SK-N-SH treated with all-trans-retinoic acid at 6 μM for 48 hours (cell line): ENCODE measurements around the gene COL19A1.

ENCODE experiments used
- ATAC-seq: fragments of 200-7000 bp; cut with Tn5 transposase; 3 replicates; pipeline ENCODE4 v1.9.1; 2020; ENCODE audit warnings: mild to moderate bottlenecking, moderate library complexity
- ARNTL ChIP-seq: fragments of 450-650 bp; formaldehyde crosslinking; IDR thresholded peaks from 2 replicates; pipeline ENCODE4 v1.5.0; 2020; ENCODE audit warnings: low read depth, mild to moderate bottlenecking, moderate library complexity, borderline replicate concordance
- BACH2 ChIP-seq: fragments of 250-450 bp; sonication (Bioruptor Pico); IDR thresholded peaks from 2 replicates; pipeline ENCODE4 v1.9.0; 2021; ENCODE audit warnings: mild to moderate bottlenecking, borderline replicate concordance
- CREB5 ChIP-seq: fragments of 250-450 bp; sonication (Bioruptor Pico); IDR thresholded peaks from 2 replicates; pipeline ENCODE4 v1.5.1; 2020; ENCODE audit warnings: low read depth, mild to moderate bottlenecking, moderate library complexity
- CSDC2 ChIP-seq: fragments of 250-450 bp; sonication (Bioruptor Pico); IDR thresholded peaks from 2 replicates; pipeline ENCODE4 v1.5.0; 2020; ENCODE audit warnings: mild to moderate bottlenecking, moderate library complexity
- CSRNP3 ChIP-seq: fragments of 250-450 bp; sonication (Bioruptor Pico); IDR thresholded peaks from 2 replicates; pipeline ENCODE4 v1.5.1; 2021; ENCODE audit warnings: mild to moderate bottlenecking, moderate library complexity
- ESRRG ChIP-seq: fragments of 250-450 bp; sonication (Bioruptor Pico); IDR thresholded peaks from 2 replicates; pipeline ENCODE4 v1.6.1; 2021; ENCODE audit warnings: mild to moderate bottlenecking
- GLIS3 ChIP-seq: fragments of 250-450 bp; sonication (Bioruptor Pico); IDR thresholded peaks from 2 replicates; pipeline ENCODE4 v1.5.0; 2020; ENCODE audit warnings: mild to moderate bottlenecking, moderate library complexity
- ISL1 ChIP-seq: fragments of 250-450 bp; sonication (Bioruptor Pico); IDR thresholded peaks from 2 replicates; pipeline ENCODE4 v2.1.2; 2022; ENCODE audit warnings: mild to moderate bottlenecking, moderate library complexity
- OSR1 ChIP-seq: fragments of 250-450 bp; sonication (Bioruptor Pico); IDR thresholded peaks from 2 replicates; pipeline ENCODE4 v1.8.0; 2022; ENCODE audit warnings: moderate library complexity, mild to moderate bottlenecking, inconsistent platforms
- PATZ1 ChIP-seq: fragments of 250-450 bp; sonication (Bioruptor Pico); IDR thresholded peaks from 2 replicates; pipeline ENCODE4 v1.8.0; 2020; ENCODE audit warnings: mild to moderate bottlenecking, moderate library complexity, borderline replicate concordance
- POU6F1 ChIP-seq: fragments of 250-450 bp; sonication (Bioruptor Pico); IDR thresholded peaks from 2 replicates; pipeline ENCODE4 v1.8.0; 2021; ENCODE audit warnings: low read depth, mild to moderate bottlenecking, moderate library complexity, borderline replicate concordance
- PPARA ChIP-seq: fragments of 250-450 bp; sonication (Bioruptor Pico); IDR thresholded peaks from 2 replicates; pipeline ENCODE4 v1.5.0; 2020; ENCODE audit warnings: mild to moderate bottlenecking, borderline replicate concordance
- RARB ChIP-seq: fragments of 250-450 bp; sonication (Bioruptor Pico); IDR thresholded peaks from 2 replicates; pipeline ENCODE4 v1.8.0; 2021; ENCODE audit warnings: mild to moderate bottlenecking, moderate library complexity
- SNAI2 ChIP-seq: fragments of 250-450 bp; sonication (Bioruptor Pico); IDR thresholded peaks from 2 replicates; pipeline ENCODE4 v1.5.0; 2020; ENCODE audit warnings: mild to moderate bottlenecking, moderate library complexity
- TCF4 ChIP-seq: fragments of 250-450 bp; sonication (Bioruptor Pico); IDR thresholded peaks from 2 replicates; pipeline ENCODE4 v1.8.0; 2021; ENCODE audit warnings: mild to moderate bottlenecking, moderate library complexity, borderline replicate concordance
- TOX ChIP-seq: fragments of 250-450 bp; sonication (Bioruptor Pico); IDR thresholded peaks from 2 replicates; pipeline ENCODE4 v1.8.0; 2021; ENCODE audit warnings: mild to moderate bottlenecking, moderate library complexity, borderline replicate concordance
- TSHZ2 ChIP-seq: fragments of 250-450 bp; sonication (Bioruptor Pico); IDR thresholded peaks from 2 replicates; pipeline ENCODE4 v1.5.0; 2020; ENCODE audit warnings: mild to moderate bottlenecking, moderate library complexity
- ZC3H10 ChIP-seq: fragments of 250-450 bp; sonication (Bioruptor Pico); IDR thresholded peaks from 2 replicates; pipeline ENCODE4 v1.5.1; 2021; ENCODE audit warnings: mild to moderate bottlenecking, moderate library complexity
- ZFP3 ChIP-seq: fragments of 250-450 bp; sonication (Bioruptor Pico); IDR thresholded peaks from 2 replicates; pipeline ENCODE4 v1.5.0; 2020; ENCODE audit warnings: mild to moderate bottlenecking, moderate library complexity
- ZFP30 ChIP-seq: fragments of 450-650 bp; formaldehyde crosslinking; IDR thresholded peaks from 2 replicates; pipeline ENCODE4 v1.5.0; 2022; ENCODE audit warnings: mild to moderate bottlenecking, moderate library complexity
- ZNF70 ChIP-seq: fragments of 450-650 bp; formaldehyde crosslinking; IDR thresholded peaks from 2 replicates; pipeline ENCODE4 v1.5.0; 2020; ENCODE audit warnings: mild to moderate bottlenecking, moderate library complexity
- ZNF8 ChIP-seq: fragments of 450-650 bp; formaldehyde crosslinking; IDR thresholded peaks from 2 replicates; pipeline ENCODE4 v1.5.0; 2020; ENCODE audit warnings: mild to moderate bottlenecking, moderate library complexity

The COL19A1 gene

GRCh38 chr6:70060680-70061079, 194.3 kb downstream of the COL19A1 start:
- no peak for ATAC-seq
- no peak for TF ChIP-seq BACH2
- TF ChIP-seq RARB (CRISPR knock-in tag): no peak
- no peak for TF ChIP-seq ZFP30 (CRISPR knock-in tag)
- TF ChIP-seq CSDC2: no peak
- TF ChIP-seq OSR1 (CRISPR knock-in tag): no peak
- TF ChIP-seq ARNTL (CRISPR knock-in tag): no peak
- TF ChIP-seq ZNF8 (CRISPR knock-in tag): no peak
- TF ChIP-seq ISL1 (CRISPR knock-in tag): no peak
- TF ChIP-seq TSHZ2: no peak
- no peak for TF ChIP-seq ESRRG (CRISPR knock-in tag)
- TF ChIP-seq GLIS3 (CRISPR knock-in tag): no peak
- TF ChIP-seq PPARA (CRISPR knock-in tag): no peak
- TF ChIP-seq POU6F1 (CRISPR knock-in tag): no peak
- no peak for TF ChIP-seq ZC3H10 (CRISPR knock-in tag)
- no peak for TF ChIP-seq SNAI2 (CRISPR knock-in tag)
- no peak for TF ChIP-seq ZNF70
- no peak for TF ChIP-seq CSRNP3 (CRISPR knock-in tag)
- no peak for TF ChIP-seq TOX (CRISPR knock-in tag)
- TF ChIP-seq TCF4 (CRISPR knock-in tag): no peak
- no peak for TF ChIP-seq PATZ1

- no peak for ATAC-seq
- TF ChIP-seq CSDC2: no peak
- TF ChIP-seq POU6F1 (CRISPR knock-in tag): no peak
- TF ChIP-seq CSRNP3 (CRISPR knock-in tag): no peak
- TF ChIP-seq ZFP30 (CRISPR knock-in tag): no peak
- no peak for TF ChIP-seq ISL1 (CRISPR knock-in tag)
- no peak for TF ChIP-seq SNAI2 (CRISPR knock-in tag)
- no peak for TF ChIP-seq OSR1 (CRISPR knock-in tag)
- no peak for TF ChIP-seq ZNF8 (CRISPR knock-in tag)
- TF ChIP-seq ESRRG (CRISPR knock-in tag): no peak
- TF ChIP-seq TOX (CRISPR knock-in tag): no peak
- TF ChIP-seq TCF4 (CRISPR knock-in tag): no peak
- TF ChIP-seq CREB5: no peak
- no peak for TF ChIP-seq PATZ1
- TF ChIP-seq ARNTL (CRISPR knock-in tag): no peak
- TF ChIP-seq ZFP3 (CRISPR knock-in tag): no peak
- no peak for TF ChIP-seq ZNF70
- no peak for TF ChIP-seq PPARA (CRISPR knock-in tag)
- no peak for TF ChIP-seq ZC3H10 (CRISPR knock-in tag)
- no peak for TF ChIP-seq BACH2
Observed at GRCh38 chr6:70061546-70061945, 195.2 kb downstream of the COL19A1 start.
